PC-9 (cell line): ENCODE measurements around the gene DCUN1D1. TPM values are rescaled to one million over a fixed set of nuclear protein-coding genes. Genes with fewer than 3 reads are reported as not detected.

Experiments used
- BruUV-seq: library from RNA; stranded (reverse); fragments of 400-500 nt; replicated peaks from 2 replicates; lab custom pipeline; 2021; lab: Mats Ljungman, UMichigan
- CTCF ChIA-PET: fragments of 300-600 bp; sonication (Branson Sonifier 250); formaldehyde crosslinking; loops from one replicate; lab custom pipeline; 2022; ENCODE audit warnings: antibody characterized with exemption; lab: Charles Lee
- POLR2A ChIA-PET: fragments of 300-600 bp; sonication (Branson Sonifier 250); formaldehyde crosslinking; loops from one replicate; lab custom pipeline; 2022; ENCODE audit warnings: antibody characterized with exemption; ENCODE audit not compliant: unreplicated experiment; lab: Charles Lee
- DNase-seq, 2 experiments: peaks; one replicate each; pipeline versions ENCODE4 v3.0.0 to v3.0.0-alpha.2; 2015 to 2022; ENCODE audit warnings: mixed read lengths in 1 of 2
- H2AFZ ChIP-seq: fragments of 200-600 bp; sonication (generic); 2 replicates; pipeline ENCODE4 v1.8.1; 2017; ENCODE audit warnings: antibody characterized with exemption
- H3F3A ChIP-seq: fragments of 200-600 bp; sonication (generic); 2 replicates; pipeline ENCODE4 v1.8.1; 2017; ENCODE audit warnings: antibody characterized with exemption, mild to moderate bottlenecking, low read depth; ENCODE audit not compliant: insufficient read depth
- H3K27ac ChIP-seq: fragments of 200-600 bp; sonication (generic); 2 replicates; pipeline ENCODE4 v1.6.1; 2016; ENCODE audit warnings: mixed run types
- H3K27me3 ChIP-seq: fragments of 200-600 bp; sonication (generic); 2 replicates; pipeline ENCODE4 v1.6.1; 2016; ENCODE audit warnings: low read depth, mixed run types; ENCODE audit not compliant: insufficient read depth
- H3K36me3 ChIP-seq: fragments of 200-600 bp; sonication (generic); 2 replicates; pipeline ENCODE4 v1.6.1; 2016; ENCODE audit warnings: low read depth, mixed run types
- H3K4me1 ChIP-seq: fragments of 200-600 bp; sonication (generic); replicated peaks from 2 replicates; pipeline ENCODE4 v1.6.1; 2016; ENCODE audit warnings: mixed run types; ENCODE audit not compliant: insufficient read depth
- H3K4me2 ChIP-seq: fragments of 200-600 bp; sonication (generic); 2 replicates; pipeline ENCODE4 v1.6.1; 2017; ENCODE audit warnings: mixed run types
- H3K4me3 ChIP-seq: fragments of 200-600 bp; sonication (generic); 2 replicates; pipeline ENCODE4 v1.6.1; 2016; ENCODE audit warnings: mixed run types
- H3K79me2 ChIP-seq: fragments of 200-600 bp; sonication (generic); 2 replicates; pipeline ENCODE4 v1.6.1; 2017; ENCODE audit warnings: low read depth, mixed run types
- H3K9me2 ChIP-seq: fragments of 200-600 bp; sonication (generic); 2 replicates; pipeline ENCODE4 v1.8.1; 2017; ENCODE audit warnings: mild to moderate bottlenecking; ENCODE audit not compliant: insufficient read depth
- H3K9me3 ChIP-seq: fragments of 200-600 bp; sonication (generic); 2 replicates; pipeline ENCODE4 v1.8.1; 2016; ENCODE audit warnings: low read depth; ENCODE audit not compliant: insufficient read depth
- H4K20me1 ChIP-seq: fragments of 200-600 bp; sonication (generic); 2 replicates; pipeline ENCODE4 v1.8.1; 2017; ENCODE audit not compliant: insufficient read depth
- EZH2 ChIP-seq: fragments of 200-600 bp; sonication (generic); IDR thresholded peaks from 2 replicates; pipeline ENCODE4 v1.8.0; 2017; ENCODE audit warnings: antibody characterized with exemption, low read depth
- intact Hi-C: fragments of 100-400 bp; cut with micrococcal nuclease; formaldehyde crosslinking; loops from one replicate; pipeline ENCODE4 v1.10.0; 2022; ENCODE audit not compliant: unreplicated experiment
- total RNA-seq: library from RNA; stranded (reverse); gene quantifications from 2 replicates; pipeline ENCODE4 v1.2.3, GENCODE V29; 2021
- TF ChIP-seq, protein P1 (sequence below): fragments of 200-600 bp; sonication (generic); conservative IDR thresholded peaks from 2 replicates; pipeline ENCODE4 v1.6.1; 2017; ENCODE audit warnings: mixed run types, antibody characterized with exemption, mild to moderate bottlenecking, moderate library complexity

DCUN1D1 gene
- total RNA-seq, 1 experiment from 2014 or later = 93.5 TPM

GRCh38 chr3:182969277-182969676, 11.1 kb downstream of the DCUN1D1 start:
- BruUV-seq = no TSS peak
- H4K20me1 ChIP-seq = peaks cover 7% of the 10 kb centered on the region; the same call in 1 of the 2 replicates
- TF ChIP-seq, protein P1, sequence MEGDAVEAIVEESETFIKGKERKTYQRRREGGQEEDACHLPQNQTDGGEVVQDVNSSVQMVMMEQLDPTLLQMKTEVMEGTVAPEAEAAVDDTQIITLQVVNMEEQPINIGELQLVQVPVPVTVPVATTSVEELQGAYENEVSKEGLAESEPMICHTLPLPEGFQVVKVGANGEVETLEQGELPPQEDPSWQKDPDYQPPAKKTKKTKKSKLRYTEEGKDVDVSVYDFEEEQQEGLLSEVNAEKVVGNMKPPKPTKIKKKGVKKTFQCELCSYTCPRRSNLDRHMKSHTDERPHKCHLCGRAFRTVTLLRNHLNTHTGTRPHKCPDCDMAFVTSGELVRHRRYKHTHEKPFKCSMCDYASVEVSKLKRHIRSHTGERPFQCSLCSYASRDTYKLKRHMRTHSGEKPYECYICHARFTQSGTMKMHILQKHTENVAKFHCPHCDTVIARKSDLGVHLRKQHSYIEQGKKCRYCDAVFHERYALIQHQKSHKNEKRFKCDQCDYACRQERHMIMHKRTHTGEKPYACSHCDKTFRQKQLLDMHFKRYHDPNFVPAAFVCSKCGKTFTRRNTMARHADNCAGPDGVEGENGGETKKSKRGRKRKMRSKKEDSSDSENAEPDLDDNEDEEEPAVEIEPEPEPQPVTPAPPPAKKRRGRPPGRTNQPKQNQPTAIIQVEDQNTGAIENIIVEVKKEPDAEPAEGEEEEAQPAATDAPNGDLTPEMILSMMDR = no peak
- TF ChIP-seq EZH2 = no peak
- peak overlapping the region; percentile 4 for H3K4me2 ChIP-seq
- H3K9me2 ChIP-seq = no peaks in the 10 kb centered on the region
- no peak overlapping the region for H2AFZ ChIP-seq
- intact Hi-C loops = no loop called here
- H3K4me1 ChIP-seq = peaks cover 32% of the 10 kb centered on the region
- no peak overlapping the region for H3K4me3 ChIP-seq
- H3F3A ChIP-seq = peaks cover 16% of the 10 kb centered on the region; the same call in 1 of the 2 replicates
- ChIA-PET POLR2A (interaction anchor here (0.5 kb wide), 1 partner anchor 9 kb away, joined by 3 read pairs; no protein-coding TSS in a partner anchor), CTCF (no interaction called here)
- H3K36me3 ChIP-seq = peaks cover under 1% of the 10 kb centered on the region; the same call in 1 of the 2 replicates
- H3K27me3 ChIP-seq = no peaks in the 10 kb centered on the region
- H3K27ac ChIP-seq = peak overlapping the region; percentile 70
- peaks cover 89% of the 10 kb centered on the region for H3K79me2 ChIP-seq
- H3K9me3 ChIP-seq = no peaks in the 10 kb centered on the region
- DNase-seq = peak in 1 of 2 experiments; percentile 70

DNA sequence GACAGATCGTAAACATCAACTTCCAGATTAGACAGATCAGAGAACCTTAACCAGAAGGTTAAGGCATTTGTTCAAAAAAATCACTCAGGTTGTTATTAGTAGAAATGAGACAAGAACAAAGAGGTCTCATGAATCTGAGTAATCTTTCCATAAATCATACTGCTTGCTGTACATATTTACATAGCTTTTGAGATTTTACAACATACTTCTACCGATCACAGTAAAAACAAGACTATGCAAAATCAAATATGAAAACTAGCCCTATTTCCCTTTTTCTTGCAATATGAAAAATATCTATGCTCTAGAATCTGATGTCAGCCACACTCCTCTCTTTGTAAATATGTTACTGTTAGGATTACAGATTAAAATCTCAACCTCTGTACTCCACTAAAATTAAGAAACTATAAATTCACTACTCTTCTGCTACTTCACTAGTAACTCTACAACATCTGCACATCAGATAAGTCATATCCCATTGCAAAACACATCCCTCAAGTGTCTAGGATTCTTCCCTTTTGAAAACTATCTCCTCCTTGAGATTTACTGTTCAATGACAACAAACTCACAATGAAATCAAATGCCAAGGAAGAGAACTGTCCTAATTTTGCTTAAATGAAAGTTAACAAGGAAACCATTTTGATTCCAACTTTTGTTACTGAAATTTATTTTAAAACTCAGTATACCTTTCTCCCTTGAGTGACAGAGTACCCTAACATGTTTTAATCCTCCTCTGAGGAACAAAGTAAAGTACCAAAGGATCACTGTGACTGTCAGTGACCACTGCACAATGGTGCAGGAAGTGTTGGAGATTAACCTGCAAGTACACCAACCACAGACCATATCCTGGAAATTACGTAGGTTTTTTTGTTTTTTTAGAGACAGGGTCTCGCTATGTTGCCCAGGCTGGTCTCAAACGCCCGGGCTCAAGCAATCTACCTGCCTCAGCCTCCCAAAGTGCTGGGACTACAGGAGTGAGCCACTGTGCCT, 12.8 kb downstream of the DCUN1D1 start:
- H3K9me2 ChIP-seq = no peaks in the 10 kb centered on the region
- peaks cover 72% of the 10 kb centered on the region for H3K79me2 ChIP-seq
- H3K9me3 ChIP-seq = no peaks in the 10 kb centered on the region
- H3K27ac ChIP-seq = peak overlapping the region; percentile 6; the same call in 1 of the 2 replicates
- peaks cover 14% of the 10 kb centered on the region; the same call in 1 of the 2 replicates for H4K20me1 ChIP-seq
- H3F3A ChIP-seq = peaks cover 16% of the 10 kb centered on the region; the same call in 1 of the 2 replicates
- peaks cover 11% of the 10 kb centered on the region; the same call in 1 of the 2 replicates for H3K36me3 ChIP-seq
- no peak for DNase-seq
- H3K4me3 ChIP-seq = no peak overlapping the region
- H3K27me3 ChIP-seq = no peaks in the 10 kb centered on the region
- peaks cover 32% of the 10 kb centered on the region for H3K4me1 ChIP-seq
- TF ChIP-seq, protein P1 = no peak
- TF ChIP-seq EZH2 = no peak
- no peak overlapping the region for H3K4me2 ChIP-seq
- POLR2A ChIA-PET = no interaction called here
- no peak overlapping the region for H2AFZ ChIP-seq
- CTCF ChIA-PET = no interaction called here
- no TSS peak for BruUV-seq
- intact Hi-C loops = no loop called here

- Histone ChIP-seq H4K20me1 (peaks cover 14% of the 10 kb centered on the region; the same call in 1 of the 2 replicates), H3K27ac (no peak overlapping the region), H3K36me3 (peaks cover 23% of the 10 kb centered on the region; the same call in 1 of the 2 replicates), H3F3A (peaks cover 8% of the 10 kb centered on the region; the same call in 1 of the 2 replicates), H3K79me2 (peaks cover 56% of the 10 kb centered on the region), H2AFZ (no peak overlapping the region), H3K4me3 (no peak overlapping the region), H3K27me3 (no peaks in the 10 kb centered on the region), H3K4me2 (no peak overlapping the region), H3K9me2 (no peaks in the 10 kb centered on the region), H3K9me3 (no peaks in the 10 kb centered on the region), H3K4me1 (peaks cover 23% of the 10 kb centered on the region)
- intact Hi-C loops = no loop called here
- ChIA-PET POLR2A (no interaction called here), CTCF (no interaction called here)
- BruUV-seq = no TSS peak
- no peak for DNase-seq
- TF ChIP-seq, protein P1 = no peak
- no peak for TF ChIP-seq EZH2
Observed at GRCh38 chr3:182965861-182966366, 14.4 kb downstream of the DCUN1D1 start.
